Astrocyte (in vitro differentiated cells and primary cell): ENCODE data around the gene AHNAK2. TPM values are rescaled to one million over a fixed set of nuclear protein-coding genes. Genes with fewer than 3 reads are reported as not detected.

Experiments
- DNase-seq: peaks from one replicate; pipeline ENCODE4 v3.0.0-alpha.2; 2010; ENCODE audit warnings: low read depth
- FAIRE-seq: peaks from 2 replicates; lab custom pipeline; 2011; peaks lifted over from hg19 to GRCh38; lab: Jason Lieb, UNC
- H2AFZ ChIP-seq: 2 replicates; pipeline ENCODE4 v1.6.0; 2012; ENCODE audit warnings: low read depth, low read length, inconsistent platforms
- H3K27ac ChIP-seq: 2 replicates; pipeline ENCODE4 v1.5.1; 2011; ENCODE audit warnings: low read depth, low read length, inconsistent platforms
- H3K27me3 ChIP-seq: 2 replicates; pipeline ENCODE4 v1.6.0; 2011; ENCODE audit warnings: low read length, inconsistent platforms; ENCODE audit not compliant: insufficient read depth
- H3K36me3 ChIP-seq: 2 replicates; pipeline ENCODE4 v1.5.1; 2011; ENCODE audit warnings: low read length, inconsistent platforms; ENCODE audit not compliant: insufficient read depth
- H3K4me1 ChIP-seq: 2 replicates; pipeline ENCODE4 v1.5.1; 2011; ENCODE audit warnings: low read length, inconsistent platforms; ENCODE audit not compliant: insufficient read depth
- H3K4me2 ChIP-seq: 2 replicates; pipeline ENCODE4 v1.6.0; 2012; ENCODE audit warnings: low read length, inconsistent platforms
- H3K4me3 ChIP-seq: 2 replicates; pipeline ENCODE4 v1.5.1; 2011; ENCODE audit warnings: low read depth, mild to moderate bottlenecking, low read length, inconsistent platforms; ENCODE audit not compliant: insufficient read depth
- H3K79me2 ChIP-seq: 2 replicates; pipeline ENCODE4 v1.6.0; 2012; ENCODE audit warnings: mild to moderate bottlenecking, low read length, inconsistent platforms; ENCODE audit not compliant: insufficient read depth
- H3K9ac ChIP-seq: 2 replicates; pipeline ENCODE4 v1.6.0; 2012; ENCODE audit warnings: mild to moderate bottlenecking, low read length, inconsistent platforms
- H3K9me3 ChIP-seq: 2 replicates; pipeline ENCODE4 v1.5.1; 2012; ENCODE audit warnings: low read depth, mild to moderate bottlenecking, low read length, inconsistent platforms; ENCODE audit not compliant: insufficient read depth
- H4K20me1 ChIP-seq: 2 replicates; pipeline ENCODE4 v1.6.0; 2012; ENCODE audit warnings: low read length, inconsistent platforms; ENCODE audit not compliant: insufficient read depth
- H3K27ac Mint-ChIP-seq: one replicate; pipeline ENCODE4 v1.8.0; 2021; ENCODE audit warnings: mild to moderate bottlenecking, mixed read lengths; ENCODE audit not compliant: unreplicated experiment
- H3K27me3 Mint-ChIP-seq: one replicate; pipeline ENCODE4 v1.8.0; 2021; ENCODE audit warnings: low read depth, mixed read lengths; ENCODE audit not compliant: unreplicated experiment
- H3K36me3 Mint-ChIP-seq: one replicate; pipeline ENCODE4 v1.8.0; 2021; ENCODE audit warnings: low read depth, mixed read lengths; ENCODE audit not compliant: unreplicated experiment
- H3K4me1 Mint-ChIP-seq: one replicate; pipeline ENCODE4 v1.8.0; 2021; ENCODE audit warnings: low read depth, mixed read lengths; ENCODE audit not compliant: unreplicated experiment
- H3K4me3 Mint-ChIP-seq: one replicate; pipeline ENCODE4 v1.8.0; 2021; ENCODE audit warnings: mild to moderate bottlenecking, moderate library complexity, mixed read lengths; ENCODE audit not compliant: unreplicated experiment
- H3K9me3 Mint-ChIP-seq: one replicate; pipeline ENCODE4 v1.8.0; 2021; ENCODE audit warnings: mild to moderate bottlenecking, mixed read lengths; ENCODE audit not compliant: unreplicated experiment
- EZH2 ChIP-seq: IDR thresholded peaks from 2 replicates; pipeline ENCODE4 v1.6.1; 2012; ENCODE audit warnings: mild to moderate bottlenecking, low read length, inconsistent platforms; ENCODE audit not compliant: insufficient read depth
- total RNA-seq: library from RNA; stranded (reverse); gene quantifications from 2 replicates; pipeline ENCODE4 v1.2.1, GENCODE V29; 2021
- TF ChIP-seq, protein P1 (sequence below): IDR thresholded peaks from 2 replicates; pipeline ENCODE4 v1.5.1; 2011; ENCODE audit warnings: low read depth, mild to moderate bottlenecking, inconsistent platforms, low read length, moderate library complexity; ENCODE audit not compliant: insufficient read depth

Gene AHNAK2
- total RNA-seq, 1 donor from 2014 or later: 44.7 TPM

DNA sequence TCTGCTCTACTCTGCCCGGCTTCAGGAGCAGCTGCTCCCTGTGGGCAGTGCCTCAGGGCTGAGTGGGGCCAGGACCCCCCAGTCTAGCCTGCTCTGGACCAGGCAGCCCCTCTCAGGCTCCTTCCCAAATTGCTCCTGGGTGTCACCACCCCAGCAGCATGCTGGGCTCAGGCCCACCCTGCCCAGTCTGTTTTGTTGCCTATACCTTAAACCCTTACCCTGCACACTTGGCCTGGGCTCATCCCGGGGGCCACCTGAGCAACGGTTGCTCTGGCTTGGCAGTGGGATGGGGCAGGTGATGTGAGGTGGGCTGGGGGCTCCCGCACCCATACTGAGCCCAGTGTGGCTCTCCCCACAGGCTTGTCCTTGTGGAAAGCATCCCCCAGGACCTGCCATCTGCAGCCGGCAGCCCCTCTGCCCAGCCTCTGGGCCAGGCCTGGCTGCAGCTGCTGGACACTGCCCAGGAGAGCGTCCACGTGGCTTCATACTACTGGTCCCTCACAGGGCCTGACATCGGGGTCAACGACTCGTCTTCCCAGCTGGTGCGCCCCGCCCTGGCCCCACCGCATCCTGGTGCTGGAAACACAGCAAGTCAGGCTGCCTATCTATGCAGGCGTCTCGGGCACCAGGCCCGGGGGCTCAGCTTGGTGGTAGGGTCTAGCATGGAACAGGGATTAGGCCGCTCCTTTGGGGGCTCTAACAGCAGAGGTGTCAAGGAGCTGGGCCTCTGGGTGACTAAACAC is 49.6 kb downstream of the AHNAK2 start:
- Histone ChIP-seq H4K20me1 (no peaks in the 10 kb centered on the region), H3K27me3 (peaks cover 16% of the 10 kb centered on the region), H3K27ac (no peak overlapping the region), H3K9ac (no peak overlapping the region), H3K79me2 (no peaks in the 10 kb centered on the region), H3K4me3 (no peak overlapping the region), H3K9me3 (no peaks in the 10 kb centered on the region), H2AFZ (no peak overlapping the region), H3K36me3 (no peaks in the 10 kb centered on the region), H3K4me1 (peaks cover 16% of the 10 kb centered on the region), H3K4me2 (no peak overlapping the region)
- Mint-ChIP-seq H3K27me3 (peaks cover 33% of the 10 kb centered on the region), H3K4me1 (no peaks in the 10 kb centered on the region), H3K9me3 (peaks cover 2% of the 10 kb centered on the region), H3K4me3 (no peak overlapping the region), H3K36me3 (no peaks in the 10 kb centered on the region), H3K27ac (no peak overlapping the region)
- no peak for FAIRE-seq
- TF ChIP-seq, protein P1, sequence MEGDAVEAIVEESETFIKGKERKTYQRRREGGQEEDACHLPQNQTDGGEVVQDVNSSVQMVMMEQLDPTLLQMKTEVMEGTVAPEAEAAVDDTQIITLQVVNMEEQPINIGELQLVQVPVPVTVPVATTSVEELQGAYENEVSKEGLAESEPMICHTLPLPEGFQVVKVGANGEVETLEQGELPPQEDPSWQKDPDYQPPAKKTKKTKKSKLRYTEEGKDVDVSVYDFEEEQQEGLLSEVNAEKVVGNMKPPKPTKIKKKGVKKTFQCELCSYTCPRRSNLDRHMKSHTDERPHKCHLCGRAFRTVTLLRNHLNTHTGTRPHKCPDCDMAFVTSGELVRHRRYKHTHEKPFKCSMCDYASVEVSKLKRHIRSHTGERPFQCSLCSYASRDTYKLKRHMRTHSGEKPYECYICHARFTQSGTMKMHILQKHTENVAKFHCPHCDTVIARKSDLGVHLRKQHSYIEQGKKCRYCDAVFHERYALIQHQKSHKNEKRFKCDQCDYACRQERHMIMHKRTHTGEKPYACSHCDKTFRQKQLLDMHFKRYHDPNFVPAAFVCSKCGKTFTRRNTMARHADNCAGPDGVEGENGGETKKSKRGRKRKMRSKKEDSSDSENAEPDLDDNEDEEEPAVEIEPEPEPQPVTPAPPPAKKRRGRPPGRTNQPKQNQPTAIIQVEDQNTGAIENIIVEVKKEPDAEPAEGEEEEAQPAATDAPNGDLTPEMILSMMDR: no peak
- TF ChIP-seq EZH2: no peak
- DNase-seq: no peak

GRCh38 chr14:104927901-104928300 is 50.3 kb downstream of the AHNAK2 start:
- no peak for FAIRE-seq
- Histone ChIP-seq H2AFZ (no peak overlapping the region), H3K9ac (no peak overlapping the region), H3K79me2 (no peaks in the 10 kb centered on the region), H3K4me3 (no peak overlapping the region), H3K4me2 (no peak overlapping the region), H3K9me3 (no peaks in the 10 kb centered on the region), H3K4me1 (peaks cover 16% of the 10 kb centered on the region), H3K27ac (no peak overlapping the region), H3K36me3 (no peaks in the 10 kb centered on the region), H3K27me3 (peaks cover 16% of the 10 kb centered on the region), H4K20me1 (no peaks in the 10 kb centered on the region)
- Mint-ChIP-seq H3K27me3 (peaks cover 33% of the 10 kb centered on the region), H3K4me3 (no peak overlapping the region), H3K4me1 (no peaks in the 10 kb centered on the region), H3K9me3 (peaks cover 2% of the 10 kb centered on the region), H3K36me3 (no peaks in the 10 kb centered on the region), H3K27ac (no peak overlapping the region)
- no peak for DNase-seq
- TF ChIP-seq EZH2: no peak
- TF ChIP-seq, protein P1: no peak

- Histone ChIP-seq H3K4me3 (no peak overlapping the region), H3K4me1 (peaks cover 13% of the 10 kb centered on the region), H3K27ac (no peak overlapping the region), H3K79me2 (no peaks in the 10 kb centered on the region), H3K36me3 (no peaks in the 10 kb centered on the region), H3K9me3 (no peaks in the 10 kb centered on the region), H3K4me2 (no peak overlapping the region), H4K20me1 (no peaks in the 10 kb centered on the region), H3K27me3 (peaks cover 13% of the 10 kb centered on the region), H2AFZ (no peak overlapping the region), H3K9ac (no peak overlapping the region)
- TF ChIP-seq EZH2: no peak
- TF ChIP-seq, protein P1: no peak
- Mint-ChIP-seq H3K27me3 (peaks cover 32% of the 10 kb centered on the region), H3K27ac (no peak overlapping the region), H3K4me1 (no peaks in the 10 kb centered on the region), H3K9me3 (peaks cover 2% of the 10 kb centered on the region), H3K4me3 (no peak overlapping the region), H3K36me3 (no peaks in the 10 kb centered on the region)
- no peak for DNase-seq
- no peak for FAIRE-seq
These were observed 50.8 kb downstream of the AHNAK2 start for GRCh38 chr14:104927432-104927816.
